ENCODE data around the gene UBA6.

UBA6 gene

GRCh38 chr4:67604029-67604381, 97.0 kb downstream of the UBA6 start:
- no peak for TF ChIP-seq CTCF (IDR thresholded peaks at IDR 0.05; ENCODE audit: borderline replicate concordance, control extremely low read depth, extremely low read depth, insufficient read depth, missing control alignments)
- DNase-seq (ENCODE audit: low spot score), result no peak
- in situ Hi-C loops (cut with MboI; ENCODE audit: low sequenced_read_pairs, unreplicated experiment), result no loop called here

GRCh38 chr4:67603310-67604028, 97.5 kb downstream of the UBA6 start:
- no peak for DNase-seq (ENCODE audit: low spot score)
- no peak for TF ChIP-seq CTCF (IDR thresholded peaks at IDR 0.05; ENCODE audit: borderline replicate concordance, control extremely low read depth, extremely low read depth, insufficient read depth, missing control alignments)
- in situ Hi-C loops (cut with MboI; ENCODE audit: low sequenced_read_pairs, unreplicated experiment), result no loop called here

- in situ Hi-C loops (cut with MboI; ENCODE audit: low sequenced_read_pairs, unreplicated experiment), result no loop called here
- no peak for DNase-seq (ENCODE audit: low spot score)
- TF ChIP-seq CTCF (IDR thresholded peaks at IDR 0.05; ENCODE audit: borderline replicate concordance, control extremely low read depth, extremely low read depth, insufficient read depth, missing control alignments), result no peak
Measured at GRCh38 chr4:67593741-67594175, 107.2 kb downstream of the UBA6 start.

- in situ Hi-C loops (cut with MboI; ENCODE audit: low sequenced_read_pairs, unreplicated experiment), result no loop called here
- DNase-seq (ENCODE audit: low spot score), result no peak
- peak; percentile 1 for TF ChIP-seq CTCF (IDR thresholded peaks at IDR 0.05; ENCODE audit: borderline replicate concordance, control extremely low read depth, extremely low read depth, insufficient read depth, missing control alignments)
Measured at GRCh38 chr4:67587156-67587555, 113.8 kb downstream of the UBA6 start.

GRCh38 chr4:67584496-67584895, 116.5 kb downstream of the UBA6 start:
- no peak for DNase-seq (ENCODE audit: low spot score)
- TF ChIP-seq CTCF (IDR thresholded peaks at IDR 0.05; ENCODE audit: borderline replicate concordance, control extremely low read depth, extremely low read depth, insufficient read depth, missing control alignments), result no peak
- in situ Hi-C loops (cut with MboI; ENCODE audit: low sequenced_read_pairs, unreplicated experiment), result no loop called here

- TF ChIP-seq CTCF (IDR thresholded peaks at IDR 0.05; ENCODE audit: borderline replicate concordance, control extremely low read depth, extremely low read depth, insufficient read depth, missing control alignments), result no peak
Measured at GRCh38 chr4:67581913-67582312, 119.0 kb downstream of the UBA6 start.

More at GRCh38 chr4:67581913-67582312, 119.0 kb downstream of the UBA6 start:
- DNase-seq (ENCODE audit: low spot score), result no peak
- in situ Hi-C loops (cut with MboI; ENCODE audit: low sequenced_read_pairs, unreplicated experiment), result no loop called here

Data from GM13976 (cell line).